HG03575 (cell line): ENCODE results near the gene ZNF593.

ENCODE experiments used
- ATAC-seq: cut with Tn5 transposase; IDR thresholded peaks from one replicate; pipeline ENCODE4 v1.9.1; 2021; ENCODE audit not compliant: unreplicated experiment, insufficient number of reproducible peaks, low FRiP score; ENCODE audit errors: extremely low read depth

Gene ZNF593

DNA sequence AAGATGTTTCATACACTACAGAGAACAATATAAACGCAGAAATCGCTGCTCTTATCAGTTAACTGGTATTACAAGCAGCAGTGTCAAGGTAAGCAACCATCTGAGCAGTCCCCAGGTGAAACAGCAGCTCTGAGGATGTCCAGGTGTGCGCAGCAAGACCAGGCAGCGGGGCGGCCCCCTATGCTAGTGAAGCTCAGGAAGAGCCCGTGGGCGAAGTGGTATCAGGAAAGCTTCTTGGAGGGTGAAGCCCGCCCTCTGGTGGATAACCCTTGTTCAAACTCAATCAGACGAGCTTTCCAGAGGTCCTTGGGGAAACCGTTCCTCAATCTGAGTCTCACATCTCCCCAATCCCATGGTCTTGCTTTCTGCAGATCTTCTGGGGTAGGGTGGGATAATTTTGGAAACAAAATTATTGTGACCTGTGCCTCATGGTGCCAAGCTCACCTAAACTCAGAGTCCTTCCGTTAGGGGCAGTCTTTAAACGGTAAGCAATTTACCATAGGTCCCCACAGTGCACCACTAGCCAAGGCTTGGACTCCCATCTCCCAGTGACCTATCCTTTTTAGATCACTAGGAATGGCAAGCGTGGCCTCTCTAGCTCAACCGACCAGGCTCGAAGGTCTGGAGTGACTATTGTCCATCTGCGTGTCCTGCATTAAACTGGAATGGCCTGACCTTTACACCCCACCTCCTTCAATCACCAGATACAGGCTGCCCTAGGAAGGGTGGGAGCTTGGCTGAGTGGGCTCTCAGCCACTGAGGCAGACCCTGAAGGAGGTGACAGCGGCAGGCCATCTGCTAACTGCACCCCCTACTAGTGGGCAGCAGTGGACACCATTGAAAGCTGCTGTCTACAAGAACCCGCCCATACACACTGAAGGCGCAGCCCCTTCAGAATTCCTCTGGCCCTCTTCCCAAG is 24.4 kb upstream of the ZNF593 start:
- no peak for ATAC-seq

DNA sequence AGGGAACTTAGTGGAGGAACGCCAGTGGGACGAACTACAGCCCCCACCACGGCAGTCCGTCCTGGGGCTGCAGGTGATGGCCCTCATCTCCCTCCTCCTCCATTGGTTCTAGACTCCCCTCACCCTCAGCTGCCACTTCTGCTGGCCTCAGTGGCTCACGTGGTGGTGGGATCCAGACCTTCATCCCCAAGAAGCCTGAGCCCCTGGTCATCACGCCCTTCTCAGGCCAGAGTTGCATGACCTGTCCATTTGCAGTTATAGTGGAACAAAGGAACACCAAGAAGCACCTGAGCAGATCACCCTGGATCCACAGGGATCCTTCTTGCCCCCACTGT is 23.8 kb upstream of the ZNF593 start:
- ATAC-seq: no peak

DNA sequence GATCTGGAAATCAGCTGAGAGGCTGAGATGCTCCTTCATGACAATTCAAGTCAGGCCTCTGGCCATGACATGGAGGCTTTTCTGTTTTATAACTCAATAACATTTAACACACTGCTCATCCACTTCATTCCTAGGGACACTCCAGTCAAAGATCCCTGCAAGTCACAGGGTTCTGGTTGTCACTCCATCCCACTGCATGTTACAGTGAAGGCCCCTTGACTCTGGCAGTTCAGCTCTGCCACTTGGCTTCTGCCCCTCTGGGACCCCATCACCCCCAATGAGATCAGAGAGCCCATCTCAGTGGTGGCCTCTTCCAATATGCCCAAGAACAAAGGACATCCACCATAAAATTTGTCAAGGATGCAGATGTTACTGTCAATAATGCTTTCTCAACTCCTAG is 20.8 kb upstream of the ZNF593 start:
- no peak for ATAC-seq

DNA sequence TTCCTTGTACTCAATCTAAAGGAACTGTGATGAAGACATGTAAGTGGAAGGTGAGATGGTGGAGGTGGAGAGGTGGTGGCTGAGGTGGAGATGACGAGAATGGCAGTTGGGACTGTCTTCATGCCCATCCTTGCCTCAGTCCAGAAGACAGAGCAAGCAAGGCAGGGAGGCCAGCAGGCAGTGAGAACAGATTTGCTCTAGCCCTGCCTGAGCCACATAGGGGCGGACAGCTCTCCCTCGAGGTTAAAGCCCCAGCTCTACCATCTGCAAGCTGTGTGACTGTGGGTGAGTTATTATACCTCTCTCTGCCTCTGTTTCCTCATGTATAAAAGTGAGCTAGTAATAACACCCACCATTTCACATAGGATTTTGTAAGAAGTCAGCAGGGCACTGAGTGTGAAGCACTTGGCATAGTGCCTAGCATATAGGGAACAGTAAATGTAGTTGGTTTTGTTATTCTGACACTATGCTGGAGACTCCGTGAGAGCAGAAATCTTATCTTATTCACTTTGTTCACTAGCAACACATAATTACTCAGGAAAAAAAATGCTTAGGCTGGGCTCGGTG is 15.7 kb upstream of the ZNF593 start:
- ATAC-seq: no peak

DNA sequence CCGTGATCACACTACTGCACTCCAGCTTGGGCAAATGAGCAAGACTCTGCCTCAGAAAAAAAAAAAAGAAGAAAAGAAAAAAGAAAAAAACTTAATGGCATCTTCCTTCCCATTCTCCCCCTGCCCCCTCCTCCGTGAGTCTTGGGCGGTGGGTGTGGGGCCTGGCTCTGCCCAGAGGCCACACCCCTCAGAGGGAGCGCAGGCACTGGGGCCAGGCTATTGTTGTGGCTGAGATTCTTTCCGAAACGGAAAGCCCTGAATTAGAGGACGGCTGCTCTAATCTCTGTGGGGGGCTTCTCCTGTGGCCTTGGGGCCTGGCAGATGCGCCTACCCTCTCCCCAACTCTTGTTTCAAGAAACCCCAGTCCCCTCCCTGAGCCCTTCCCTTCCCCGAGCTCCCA is 15.0 kb upstream of the ZNF593 start:
- no peak for ATAC-seq

DNA sequence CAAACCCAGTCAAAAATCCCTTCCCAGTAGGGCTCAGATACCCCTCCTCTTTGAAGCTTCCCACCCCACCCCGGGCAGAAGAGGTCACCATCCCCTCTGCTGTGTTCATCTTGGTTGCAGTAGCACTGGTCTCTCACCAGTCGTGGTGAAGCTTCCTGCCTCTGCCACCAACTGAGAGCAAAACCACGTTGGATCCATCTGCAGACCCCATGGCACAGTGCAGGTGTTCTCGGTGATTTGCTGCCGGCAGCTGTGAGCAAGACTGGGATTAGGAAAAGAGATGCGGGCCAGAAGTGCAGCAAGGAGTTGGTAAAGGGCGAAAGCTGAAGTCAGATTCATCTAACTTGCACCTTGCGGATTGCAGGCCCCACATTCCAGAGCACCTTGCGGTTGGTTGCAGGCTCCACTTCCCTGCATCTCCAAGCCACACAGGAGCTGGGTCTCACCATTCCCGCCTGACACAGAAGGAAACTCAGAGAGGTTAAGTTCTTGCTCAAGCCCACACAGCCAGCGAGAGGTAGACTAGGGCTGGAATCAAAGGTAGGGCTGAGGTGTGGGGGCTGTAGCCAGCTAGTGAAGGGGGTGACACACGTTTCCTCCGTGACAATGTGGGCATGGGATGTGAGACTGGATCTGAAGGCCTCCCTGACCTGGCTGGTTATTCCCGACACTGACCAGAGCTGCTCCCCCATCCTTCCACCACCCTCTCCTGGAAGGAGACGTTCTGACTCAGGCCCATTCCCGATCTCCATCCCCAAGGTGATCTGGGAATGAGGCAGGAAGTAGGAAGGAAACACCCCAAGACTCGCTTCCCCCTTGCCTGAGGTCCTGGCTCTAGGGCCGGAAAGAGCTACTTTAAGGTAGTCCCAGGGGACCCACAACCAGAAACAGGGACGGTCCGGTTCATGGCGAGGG is 14.1 kb upstream of the ZNF593 start:
- no peak for ATAC-seq

DNA sequence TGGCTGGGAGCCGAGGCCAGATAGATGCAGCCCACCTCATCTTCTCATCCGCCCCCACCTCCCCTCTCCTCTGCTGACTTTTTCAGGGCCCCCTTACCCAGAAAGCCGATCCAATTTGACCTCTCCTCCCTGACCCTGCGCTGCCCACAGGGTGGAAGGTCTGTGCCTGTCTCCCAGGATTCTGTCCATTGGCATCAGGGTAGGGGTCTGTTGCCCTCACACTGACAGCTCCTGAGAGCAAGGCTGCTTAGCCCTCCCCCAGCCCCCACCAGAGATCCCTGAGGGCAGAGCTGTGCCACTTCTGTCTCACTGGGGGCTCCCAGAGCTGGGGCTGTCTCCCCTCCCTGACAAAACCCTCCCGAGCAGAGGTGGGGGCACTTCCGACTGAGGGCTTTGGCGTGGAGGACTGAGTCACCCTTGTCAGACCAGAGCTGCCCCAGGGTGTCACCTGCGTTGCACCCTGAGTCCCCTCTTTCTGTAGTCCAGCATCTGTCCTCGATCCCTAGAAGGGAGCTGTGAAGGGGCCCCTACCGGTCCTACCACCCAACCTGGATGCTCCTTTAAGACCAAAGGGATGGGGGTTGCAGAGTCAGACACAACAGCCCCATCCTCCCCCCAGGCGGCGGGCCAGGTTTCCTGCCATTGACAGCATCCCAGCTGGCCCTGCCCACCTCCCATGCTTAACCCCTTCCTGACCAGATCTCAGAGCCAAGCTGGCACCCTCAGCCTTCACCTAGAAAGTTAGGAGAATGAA is 13.2 kb upstream of the ZNF593 start:
- no peak for ATAC-seq

DNA sequence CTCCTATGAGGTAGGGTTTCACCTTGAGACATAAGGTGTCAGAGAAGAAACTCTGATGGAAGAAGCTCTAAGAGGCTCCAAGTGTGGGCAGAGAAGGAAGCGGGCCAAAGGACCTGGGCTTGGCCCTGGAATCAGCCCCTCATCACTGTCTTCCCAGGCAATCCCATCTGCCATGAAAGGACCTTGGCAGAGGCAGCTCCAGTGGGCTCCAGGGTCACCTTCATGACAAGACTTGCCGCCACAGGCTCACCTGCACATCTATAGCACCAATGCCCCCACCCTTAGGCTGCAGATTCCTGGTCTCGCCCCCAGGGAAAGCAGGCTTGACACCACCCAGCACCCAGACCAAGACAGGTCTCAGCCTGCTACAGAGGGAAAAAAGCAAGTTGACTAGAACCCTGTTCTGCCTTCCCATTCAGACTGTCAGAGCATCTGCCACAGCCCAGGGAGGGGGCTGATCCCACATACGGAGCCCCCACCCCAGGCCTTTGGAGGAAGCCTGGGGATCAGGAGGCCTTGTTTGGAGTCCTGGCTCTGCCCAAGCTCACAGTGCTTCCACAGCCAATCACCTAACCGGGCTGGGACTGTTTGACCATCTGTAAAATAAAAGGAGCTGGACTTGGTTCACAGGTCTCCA is 11.3 kb upstream of the ZNF593 start:
- ATAC-seq: no peak

DNA sequence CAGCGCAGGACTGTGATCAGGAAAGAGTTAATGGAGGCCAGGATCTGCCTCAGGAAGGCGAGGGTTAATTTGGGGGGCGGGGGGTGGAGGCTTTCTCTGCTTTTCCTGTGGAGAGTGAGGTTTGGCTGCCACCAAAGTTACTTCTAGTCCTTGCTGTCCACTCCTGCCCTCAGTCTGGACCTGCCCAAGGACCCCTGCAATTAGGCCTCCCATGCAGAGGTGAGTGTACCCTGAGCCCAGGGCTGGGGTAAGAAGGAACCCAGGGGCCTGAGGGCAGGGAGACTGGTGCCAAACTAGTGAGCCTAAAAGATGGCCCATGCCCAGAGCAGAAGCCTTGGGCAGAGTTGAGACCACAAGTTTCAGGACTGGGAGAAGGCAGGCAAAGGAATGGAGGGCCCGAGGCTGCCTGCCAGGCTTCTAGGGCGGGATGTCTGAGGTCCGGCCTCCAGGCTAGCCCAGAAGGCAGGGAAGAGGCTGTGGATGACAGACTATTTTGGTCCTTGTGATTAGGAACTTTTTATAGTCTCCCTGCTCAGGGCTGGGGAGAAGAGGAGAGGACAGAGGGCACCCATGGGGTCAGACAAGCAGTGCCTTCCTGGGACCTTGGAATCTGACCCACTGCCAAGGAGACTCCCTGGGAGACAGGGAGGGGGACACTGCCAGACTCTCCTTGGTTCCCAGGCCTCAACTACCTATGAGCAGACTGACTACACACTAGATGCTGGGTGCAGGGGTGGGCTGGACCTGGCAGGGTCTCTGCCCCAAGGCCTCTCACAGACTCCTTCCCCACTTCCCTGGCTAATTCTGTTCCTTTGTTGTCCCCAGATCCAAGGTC is 10.6 kb upstream of the ZNF593 start, which contains the start of gene FAM110D:
Gene FAM110D, plus strand, starts transcription at position 172 of the 835 bp plus-strand sequence. CDS start 2,213 bp downstream, outside the sequence.
- no peak for ATAC-seq

DNA sequence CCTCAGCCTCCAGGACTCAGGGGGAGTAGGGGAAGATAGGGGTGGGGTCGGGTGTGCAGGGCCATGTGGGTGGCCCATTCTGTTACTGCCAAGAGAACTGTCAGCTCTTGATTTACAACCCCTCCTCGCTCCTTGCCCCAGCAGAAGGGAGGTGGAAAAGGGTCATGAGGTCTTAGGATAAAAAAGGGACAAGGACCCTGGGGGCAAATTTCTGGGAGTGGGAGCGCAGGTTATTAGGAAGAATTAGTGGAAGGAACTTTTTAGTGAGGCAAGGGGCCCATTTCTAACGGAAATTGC is 10.0 kb upstream of the ZNF593 start:
- no peak for ATAC-seq

DNA sequence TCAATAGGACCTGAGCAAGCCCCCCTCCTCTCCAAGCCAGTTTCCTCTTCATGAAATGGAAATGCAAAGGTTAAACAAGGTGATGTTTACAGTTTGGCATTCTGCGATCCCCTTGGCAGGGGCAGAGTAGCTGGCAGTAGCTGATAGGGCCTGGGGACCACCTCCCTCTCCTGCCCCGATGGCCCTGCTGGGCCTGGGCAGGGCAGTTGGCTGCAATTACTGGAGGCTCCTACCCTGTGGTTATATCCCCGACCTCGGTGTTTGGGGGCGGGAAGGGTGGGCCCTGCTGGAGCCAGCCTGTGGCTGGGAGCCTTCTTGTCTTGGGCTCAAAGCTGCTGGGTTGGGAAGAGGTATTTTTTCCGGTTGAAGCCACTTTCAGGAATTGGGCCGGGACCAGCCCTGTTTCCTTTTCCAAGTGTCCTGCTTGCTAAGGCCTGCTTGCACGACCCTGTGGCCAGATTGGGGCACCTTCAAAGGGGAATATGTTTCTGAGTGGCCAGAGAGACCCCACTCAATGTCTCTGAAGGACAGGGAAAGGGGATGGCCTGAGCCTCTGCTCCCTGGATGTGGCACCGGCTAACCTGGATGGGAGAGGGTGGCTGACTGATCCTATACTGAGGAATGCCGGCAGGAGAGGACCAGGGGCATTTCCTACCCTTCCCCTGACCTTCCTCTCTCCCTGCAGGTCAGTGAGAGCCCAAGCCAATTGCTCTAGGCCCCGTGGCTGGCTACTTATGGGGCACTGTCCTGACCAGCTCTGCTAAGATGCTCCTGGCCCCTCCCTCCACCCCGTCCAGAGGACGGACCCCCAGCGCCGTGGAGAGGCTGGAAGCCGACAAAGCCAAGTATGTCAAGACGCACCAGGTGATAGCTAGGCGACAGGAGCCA is 8.9 kb upstream of the ZNF593 start:
- ATAC-seq: no peak

DNA sequence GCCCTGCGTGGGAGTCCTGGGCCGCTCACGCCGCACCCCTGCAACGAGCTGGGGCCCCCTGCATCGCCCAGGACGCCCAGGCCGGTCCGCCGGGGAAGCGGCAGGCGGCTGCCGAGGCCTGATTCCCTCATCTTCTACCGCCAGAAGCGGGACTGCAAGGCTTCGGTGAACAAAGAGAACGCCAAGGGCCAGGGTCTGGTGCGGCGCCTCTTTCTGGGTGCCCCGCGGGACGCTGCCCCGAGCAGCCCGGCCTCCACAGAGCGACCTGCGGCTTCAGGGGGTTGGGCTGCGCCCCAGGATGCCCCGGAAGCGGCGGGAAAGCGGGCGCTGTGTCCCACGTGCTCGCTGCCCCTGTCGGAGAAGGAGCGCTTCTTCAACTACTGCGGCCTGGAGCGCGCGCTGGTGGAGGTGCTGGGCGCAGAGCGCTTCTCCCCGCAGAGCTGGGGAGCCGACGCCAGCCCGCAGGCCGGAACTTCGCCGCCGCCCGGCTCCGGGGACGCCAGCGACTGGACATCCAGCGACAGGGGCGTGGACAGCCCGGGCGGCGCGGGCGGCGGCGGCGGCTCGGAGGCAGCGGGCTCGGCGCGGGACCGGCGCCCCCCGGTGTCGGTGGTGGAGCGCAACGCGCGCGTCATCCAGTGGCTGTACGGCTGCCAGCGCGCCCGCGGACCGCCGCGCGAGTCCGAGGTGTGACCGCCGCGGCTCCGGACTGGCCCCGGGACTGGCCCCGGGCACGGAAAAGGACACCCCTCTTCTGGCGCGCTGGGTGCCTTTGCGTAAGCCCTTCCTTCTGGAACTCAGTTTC is 8.1 kb upstream of the ZNF593 start:
- no peak for ATAC-seq

DNA sequence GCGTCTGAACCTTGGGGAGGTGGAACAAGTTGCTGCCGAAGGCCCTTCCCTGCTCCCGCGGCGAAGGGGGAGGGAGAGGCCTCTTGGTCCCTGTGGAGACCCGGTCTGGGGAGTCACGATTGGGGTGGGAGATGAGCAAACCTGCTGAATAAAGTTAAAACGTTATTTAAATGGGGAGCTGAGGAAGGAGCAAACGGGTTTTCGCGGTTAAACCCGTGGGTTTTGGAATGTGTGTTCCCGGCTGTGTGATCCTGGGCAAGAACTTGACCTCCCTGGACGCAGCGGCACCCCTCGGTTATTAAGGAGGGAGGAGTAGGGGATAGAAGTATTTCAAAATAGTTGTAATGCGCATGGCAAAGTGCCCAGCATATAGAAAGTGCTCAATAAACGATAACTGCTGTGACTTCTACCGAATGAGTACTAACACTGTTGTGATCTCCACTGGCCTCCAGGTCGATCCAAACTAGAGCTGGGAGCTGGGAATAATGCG is 7.4 kb upstream of the ZNF593 start:
- ATAC-seq: no peak

DNA sequence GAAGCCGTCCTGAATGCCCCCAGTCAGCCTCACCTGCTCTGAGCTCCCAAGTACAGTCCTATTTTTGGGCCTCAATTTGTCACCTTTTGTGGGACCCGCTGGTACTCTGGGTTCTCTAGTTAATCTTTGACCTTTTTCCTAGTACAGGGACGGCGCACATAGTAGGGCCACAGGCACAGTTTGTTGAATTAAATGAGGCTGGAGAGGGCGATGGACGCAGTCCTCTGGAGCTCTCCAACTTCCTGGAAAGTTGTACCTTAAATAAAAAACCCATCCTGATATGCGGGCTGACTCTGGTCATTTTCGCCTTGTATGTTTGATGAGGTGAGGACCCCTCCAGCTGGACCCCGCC is 6.0 kb upstream of the ZNF593 start:
- ATAC-seq: no peak

DNA sequence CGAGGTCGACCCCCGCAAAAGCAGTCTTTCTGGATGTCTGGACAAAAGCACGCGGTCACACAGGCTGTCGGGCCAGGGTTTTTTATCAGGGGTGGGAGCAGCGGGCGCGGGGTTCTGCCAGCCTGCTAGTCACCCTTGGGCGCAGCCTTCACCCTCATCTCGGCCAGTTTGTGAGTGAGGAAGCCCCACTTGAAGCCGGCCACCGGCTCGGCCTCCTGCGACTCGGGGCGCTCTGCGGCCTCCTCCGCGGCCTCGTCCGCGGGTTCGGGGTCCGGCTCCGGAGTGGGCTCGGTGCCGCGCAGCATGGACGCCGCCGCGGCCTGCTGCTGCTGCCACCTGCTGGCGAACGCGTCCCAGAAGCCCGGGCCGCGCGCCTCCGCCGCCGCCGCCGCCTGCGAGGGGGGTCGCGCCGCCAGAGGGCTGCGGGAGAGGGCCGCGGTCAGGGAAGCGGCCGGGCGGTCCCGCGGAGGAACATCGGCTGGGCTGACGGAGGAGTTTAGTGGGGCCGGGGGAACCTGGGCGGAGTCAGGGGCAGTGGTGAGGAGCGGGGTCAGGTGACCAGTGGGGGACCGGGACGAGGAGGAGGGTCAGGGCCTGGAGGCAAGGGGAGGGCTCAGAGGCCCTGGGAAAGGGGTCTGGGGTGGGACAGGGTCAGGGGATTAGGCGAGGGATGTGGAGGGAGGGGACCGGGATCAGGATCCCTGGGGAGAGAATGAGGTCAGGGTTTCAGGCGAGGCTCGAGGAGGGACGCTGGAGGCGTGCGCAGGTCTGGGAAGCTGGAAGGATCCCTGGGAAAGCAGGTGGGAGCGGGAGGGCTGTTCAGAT is 5.5 kb upstream of the ZNF593 start:
- ATAC-seq: no peak
